Activated naive CD4-positive, alpha-beta T cell treated with anti-CD3 and anti-CD28 coated beads, Interleukin-2, amount 50 U/mL, for 72 hours (primary cell): ENCODE measurements around the gene JARID2. TPM values are rescaled to one million over a fixed set of nuclear protein-coding genes. Genes with fewer than 3 reads are reported as not detected.
A peak's percentile ranks its signal among the peaks of the same experiment; 100 is the strongest.
"Not testable (repeated sequence)": the region's sequence is repeated elsewhere in the genome, so short reads cannot be mapped to it uniquely, and the experiment has no call there.

Source experiments
- ATAC-seq, 2 donors: fragments of 150-1000 bp; cut with Tn5 transposase; 2 replicates each; pipeline ENCODE4 v1.10.0; 2021; ENCODE audit warnings: mild to moderate bottlenecking in 2 of 2, moderate library complexity in 2 of 2
- DNase-seq, 2 donors: peaks; one replicate each; pipeline ENCODE4 v3.0.0; 2021 to 2022; ENCODE audit warnings: low spot score in 2 of 2
- H3K27ac Mint-ChIP-seq, 2 donors: one replicate each; pipeline ENCODE4 v1.8.0; 2022; ENCODE audit warnings: mild to moderate bottlenecking in 2 of 2, mixed read lengths in 2 of 2
- H3K36me3 Mint-ChIP-seq, 2 donors: one replicate each; pipeline ENCODE4 v1.8.0; 2022; ENCODE audit warnings: mixed read lengths in 2 of 2
- H3K9me3 Mint-ChIP-seq, 2 donors: one replicate each; pipeline ENCODE4 v1.8.0; 2022; ENCODE audit warnings: mixed read lengths in 2 of 2
- total RNA-seq, 2 donors: library from RNA; stranded (reverse); gene quantifications; one replicate each; pipeline ENCODE4 v1.2.3, GENCODE V29; 2022

Gene JARID2
- total RNA-seq, 2 donors from 2014 or later = 35.3 to 36.3 TPM

DNA sequence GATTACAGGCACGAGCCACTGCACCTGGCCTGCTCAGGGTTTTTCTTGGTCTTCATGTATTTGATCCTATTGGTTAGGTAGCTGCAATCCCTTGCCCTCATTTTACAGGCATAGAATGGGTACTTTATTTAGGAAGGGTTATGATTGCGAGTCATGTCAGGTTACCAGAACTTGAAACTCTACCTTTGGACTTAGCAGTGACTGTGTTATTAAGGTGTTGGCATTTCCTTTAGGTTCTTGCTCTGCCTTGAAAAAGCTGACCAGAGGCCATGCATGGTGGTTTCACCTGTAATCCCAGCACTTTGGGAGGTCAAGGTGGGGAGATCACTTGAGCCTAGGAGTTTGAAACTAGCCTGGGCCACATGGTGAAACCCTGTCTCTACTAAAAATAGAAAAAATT lies 24.5 kb downstream of the JARID2 start:
- no peak for DNase-seq
- Mint-ChIP-seq H3K27ac (peak overlapping the region in 1 of 2 donors; percentile 76), H3K36me3 (peaks cover 0 to 39% of the 10 kb centered on the region in 2 donors)

DNA sequence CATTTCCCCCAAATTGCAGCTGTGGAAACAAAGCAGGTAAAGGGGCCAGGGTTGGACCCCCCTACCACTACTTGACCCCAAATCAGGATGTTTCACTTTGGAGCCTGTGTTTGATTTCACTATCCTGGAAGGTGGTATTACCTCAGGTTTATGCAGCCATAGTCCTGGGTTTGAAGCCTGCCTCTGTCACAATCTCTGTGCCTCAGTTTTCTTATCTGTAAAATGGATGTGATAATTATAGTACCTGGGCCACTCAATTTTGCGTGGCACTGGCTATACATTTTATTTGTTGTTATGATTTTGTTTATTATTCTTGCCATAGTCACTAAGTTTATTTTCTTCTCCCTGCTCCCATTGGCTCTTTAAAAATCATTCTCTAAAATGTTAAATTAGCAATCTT lies 26.7 kb downstream of the JARID2 start:
- Mint-ChIP-seq H3K27ac (no peak overlapping the region), H3K36me3 (peaks cover 0 to 37% of the 10 kb centered on the region in 2 donors), H3K9me3 (no peaks in the 10 kb centered on the region)
- no peak for ATAC-seq
- DNase-seq = no peak

More for the DNA sequence above, 24.5 kb downstream of the JARID2 start:
- no peaks in the 10 kb centered on the region for H3K9me3 Mint-ChIP-seq
- no peak for ATAC-seq

DNA sequence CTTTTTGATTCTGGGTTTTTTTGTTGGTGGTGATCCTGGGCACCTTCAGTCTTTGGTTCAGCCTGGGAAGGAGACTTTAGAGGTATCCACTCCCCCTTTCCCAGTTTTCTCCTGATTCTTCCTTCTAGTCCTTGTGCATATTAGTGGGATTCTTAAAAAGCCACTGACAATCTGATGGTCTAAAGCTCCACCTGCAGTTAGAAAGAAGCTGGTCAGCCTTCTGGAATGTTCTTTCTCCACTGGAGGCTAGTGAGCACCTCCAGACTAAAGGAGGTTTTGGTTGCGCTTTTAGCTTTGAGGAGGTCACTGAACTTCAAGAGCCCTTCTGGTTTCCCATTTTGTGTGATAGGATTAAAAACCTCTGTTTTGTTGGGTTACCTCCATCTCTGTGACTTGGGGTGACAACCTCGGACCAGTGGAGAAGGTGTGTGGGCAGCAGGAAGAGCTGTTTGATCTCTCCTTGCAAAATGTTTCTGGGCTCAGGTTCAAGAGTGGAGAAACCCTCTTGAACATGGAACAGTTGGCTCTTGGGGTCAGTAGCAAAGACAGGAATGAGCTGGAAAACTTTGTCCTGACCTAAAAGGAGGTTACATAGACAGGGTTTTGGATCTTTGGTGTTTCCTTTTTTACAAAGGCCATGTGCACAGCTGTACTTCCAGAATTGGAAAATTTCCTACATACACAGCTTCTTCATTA lies 29.0 kb downstream of the JARID2 start:
- peaks cover 0 to 33% of the 10 kb centered on the region in 2 donors for H3K36me3 Mint-ChIP-seq
- DNase-seq = no peak
- H3K27ac Mint-ChIP-seq = peak overlapping the region in 1 of 2 donors; percentile 39
- no peaks in the 10 kb centered on the region for H3K9me3 Mint-ChIP-seq
- no peak for ATAC-seq

DNA sequence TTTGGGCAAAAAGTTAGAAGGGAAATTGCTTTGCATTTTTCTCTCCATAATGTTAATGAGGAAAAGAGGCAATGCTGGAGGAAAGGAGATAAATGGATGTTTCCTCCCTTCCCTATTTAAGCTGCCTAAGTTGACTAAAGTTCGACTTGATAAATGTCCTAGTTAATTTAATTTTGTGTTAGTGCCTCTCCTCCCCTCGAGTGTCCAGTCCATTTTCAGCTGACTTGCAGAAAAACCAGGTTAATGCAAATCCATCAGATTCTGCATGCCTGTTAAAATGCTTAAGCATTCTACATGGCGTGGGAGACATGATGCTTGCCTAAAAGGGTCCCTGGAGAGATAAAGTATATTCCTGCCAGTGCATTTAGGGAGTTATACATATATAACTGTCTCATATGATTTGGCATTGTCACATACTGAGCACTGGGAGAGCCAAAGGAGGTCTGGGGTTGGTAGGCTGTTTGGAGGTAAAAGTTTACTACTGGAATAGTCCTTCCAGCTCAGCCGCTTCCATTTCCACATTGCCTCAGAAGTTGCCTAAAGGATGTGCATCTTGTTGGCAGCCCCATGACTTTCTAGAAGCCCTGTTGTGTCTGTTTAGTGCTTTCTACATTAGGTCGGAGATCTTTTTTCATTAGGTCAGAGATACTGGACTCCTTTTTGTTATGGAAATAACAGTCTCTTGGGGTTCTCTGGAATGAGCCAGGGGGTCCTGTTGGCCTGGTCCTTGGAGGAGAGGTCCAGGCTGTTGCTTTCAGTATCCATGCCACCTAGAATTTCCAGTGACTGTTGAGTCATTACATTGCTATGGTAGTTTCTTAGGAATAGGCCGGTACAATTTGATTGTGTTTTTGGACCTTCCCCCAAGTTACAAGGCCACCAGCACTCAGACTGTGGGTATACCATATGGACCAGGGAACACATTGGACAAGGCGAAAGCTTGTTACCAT lies 30.4 kb downstream of the JARID2 start:
- ATAC-seq (no peak), DNase-seq (no peak)
- no peak overlapping the region for H3K27ac Mint-ChIP-seq
- peaks cover 0 to 28% of the 10 kb centered on the region in 2 donors for H3K36me3 Mint-ChIP-seq
- H3K9me3 Mint-ChIP-seq = no peaks in the 10 kb centered on the region

DNA sequence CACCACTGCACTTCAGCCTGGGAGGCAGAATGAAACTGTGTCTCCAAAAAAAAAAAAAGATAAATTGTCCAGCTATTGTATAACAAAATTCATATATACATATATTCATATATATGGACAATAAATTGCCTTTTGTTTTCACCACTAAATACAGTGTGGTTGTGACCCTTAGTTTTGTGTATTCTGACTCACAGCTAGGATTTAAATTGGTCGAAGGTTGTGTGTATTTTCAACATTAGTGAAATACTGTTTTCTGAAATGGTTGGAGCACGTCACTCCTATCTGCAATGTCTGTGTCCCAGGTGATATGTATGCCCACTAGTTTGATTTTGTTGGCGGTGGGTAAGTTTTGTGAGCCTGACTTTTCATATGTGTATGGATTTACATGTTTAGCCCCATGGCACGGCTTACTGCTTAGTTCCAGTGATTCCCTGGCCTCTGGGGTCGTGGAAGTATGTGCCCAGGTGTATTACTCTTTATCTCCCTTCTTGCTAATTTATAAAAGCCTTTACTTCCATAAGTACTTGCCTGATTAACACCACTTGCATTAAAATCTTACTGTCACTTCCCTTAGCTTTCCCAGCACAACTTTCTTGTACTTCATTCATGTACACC lies 33.3 kb downstream of the JARID2 start:
- peak in 1 of 2 donors; percentile 33 for ATAC-seq
- H3K36me3 Mint-ChIP-seq = peaks cover 0 to 15% of the 10 kb centered on the region in 2 donors
- peak overlapping the region in 1 of 2 donors; percentile 53 for H3K27ac Mint-ChIP-seq
- DNase-seq = no peak
- no peaks in the 10 kb centered on the region for H3K9me3 Mint-ChIP-seq

DNA sequence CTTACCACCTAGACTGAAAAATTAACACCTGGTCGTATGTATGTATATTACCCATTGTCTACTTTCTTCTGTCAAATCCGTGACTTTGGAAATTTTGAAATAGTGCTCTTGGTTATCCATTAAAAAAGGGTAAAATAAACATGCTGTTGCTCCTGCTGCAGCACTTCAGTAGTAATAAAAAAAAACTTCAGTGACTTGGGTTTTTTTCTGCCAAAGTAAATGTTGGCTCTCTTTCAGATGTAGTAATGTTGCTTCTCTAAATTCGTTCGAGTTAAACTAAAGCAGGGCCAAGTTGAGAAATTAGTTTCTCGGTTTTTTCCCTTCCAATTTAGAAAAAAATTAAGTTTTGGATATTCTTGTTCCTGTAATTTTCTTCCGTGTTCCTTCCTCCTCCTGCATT lies 34.2 kb downstream of the JARID2 start:
- Mint-ChIP-seq H3K27ac (no peak overlapping the region), H3K9me3 (no peaks in the 10 kb centered on the region), H3K36me3 (peaks cover 0 to 10% of the 10 kb centered on the region in 2 donors)
- DNase-seq (no peak), ATAC-seq (no peak)

DNA sequence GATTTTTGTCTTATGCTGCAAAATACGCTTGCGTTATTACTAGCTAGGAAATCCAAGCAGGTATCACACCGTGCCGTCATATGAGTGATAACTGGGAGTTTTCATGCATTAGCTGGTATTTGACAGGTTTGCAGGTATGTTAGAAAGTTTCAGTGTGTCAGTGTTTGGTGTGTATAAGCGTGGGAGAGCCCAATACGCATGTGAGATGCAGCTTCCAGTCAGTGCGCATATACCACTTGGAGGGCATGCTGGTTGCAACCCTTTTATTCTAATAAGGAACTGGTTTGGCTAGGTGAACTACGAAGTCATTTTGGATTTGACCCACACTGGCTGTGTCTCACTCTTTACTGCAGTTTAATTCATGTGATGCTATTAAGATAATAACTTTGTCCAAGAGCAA lies 35.1 kb downstream of the JARID2 start:
- ATAC-seq (no peak), DNase-seq (no peak)
- Mint-ChIP-seq H3K27ac (peak overlapping the region in 1 of 2 donors; percentile 14), H3K36me3 (peaks cover 0 to 8% of the 10 kb centered on the region in 2 donors), H3K9me3 (no peaks in the 10 kb centered on the region)

DNA sequence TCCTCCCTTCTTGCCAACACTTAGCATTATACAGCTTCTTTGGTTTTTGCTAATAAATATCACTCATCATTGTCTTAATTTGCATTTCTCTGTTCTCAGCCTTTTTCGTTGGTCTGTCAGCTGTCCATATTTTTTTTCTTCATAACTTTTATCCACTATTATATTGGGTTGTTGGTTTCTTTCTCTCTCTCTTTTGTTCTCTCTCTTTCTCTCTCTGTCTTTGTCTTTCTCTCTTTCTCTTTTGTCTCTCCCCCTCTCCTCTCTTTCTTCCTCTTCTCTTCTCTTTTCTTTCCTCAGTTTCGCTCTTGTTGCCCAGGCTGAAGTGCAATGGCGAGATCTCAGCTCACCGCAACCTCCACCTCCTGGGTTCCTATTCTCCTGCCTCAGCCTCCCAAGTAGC lies 36.5 kb downstream of the JARID2 start:
- H3K27ac Mint-ChIP-seq = peak overlapping the region; percentile 13 to 63
- H3K9me3 Mint-ChIP-seq = no peaks in the 10 kb centered on the region
- no peak for DNase-seq
- no peak for ATAC-seq
- H3K36me3 Mint-ChIP-seq = peaks cover 0 to 8% of the 10 kb centered on the region in 2 donors

DNA sequence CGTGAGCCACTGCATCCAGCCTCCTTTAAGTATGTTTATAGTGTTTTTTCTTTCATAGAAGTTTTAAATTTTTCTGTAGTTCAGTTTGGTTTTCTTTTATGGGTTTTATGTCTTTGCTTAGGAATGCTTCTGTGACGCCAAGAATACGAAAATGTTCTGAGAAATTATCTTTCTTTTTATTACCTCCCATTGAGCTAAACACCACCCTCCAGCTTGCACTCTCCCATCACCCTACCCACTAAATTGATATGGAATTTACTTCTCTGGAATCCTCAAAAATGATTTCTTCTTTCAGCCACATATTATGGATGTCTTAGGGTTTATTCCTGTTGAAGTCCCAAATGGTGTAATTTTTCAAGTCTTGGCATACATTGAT lies 38.1 kb downstream of the JARID2 start:
- Mint-ChIP-seq H3K9me3 (no peaks in the 10 kb centered on the region), H3K27ac (no peak overlapping the region), H3K36me3 (peaks cover 0 to 12% of the 10 kb centered on the region in 2 donors)
- no peak for ATAC-seq
- no peak for DNase-seq

DNA sequence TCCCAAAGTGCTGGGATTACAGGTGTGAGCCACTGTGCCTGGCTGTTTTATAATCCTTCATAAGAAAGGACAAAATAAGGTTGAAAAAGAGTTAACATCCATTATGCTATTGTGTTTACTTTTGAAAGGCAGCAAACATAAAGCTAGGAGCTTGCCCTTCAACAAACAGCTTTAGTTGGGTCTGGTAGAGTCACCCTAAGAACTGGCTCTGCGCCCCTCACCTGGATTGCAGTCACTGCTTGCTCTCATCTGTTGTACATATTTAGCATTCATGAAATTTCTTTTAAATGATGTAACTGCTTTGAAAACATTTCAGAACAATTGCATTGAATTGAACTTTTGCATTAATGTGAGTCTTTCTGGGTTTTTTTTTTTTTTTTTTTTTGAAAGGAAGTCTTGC lies 38.9 kb downstream of the JARID2 start:
- no peak overlapping the region for H3K27ac Mint-ChIP-seq
- H3K36me3 Mint-ChIP-seq = peaks cover 0 to 12% of the 10 kb centered on the region in 2 donors
- ATAC-seq (no peak), DNase-seq (no peak)
- no peaks in the 10 kb centered on the region for H3K9me3 Mint-ChIP-seq

DNA sequence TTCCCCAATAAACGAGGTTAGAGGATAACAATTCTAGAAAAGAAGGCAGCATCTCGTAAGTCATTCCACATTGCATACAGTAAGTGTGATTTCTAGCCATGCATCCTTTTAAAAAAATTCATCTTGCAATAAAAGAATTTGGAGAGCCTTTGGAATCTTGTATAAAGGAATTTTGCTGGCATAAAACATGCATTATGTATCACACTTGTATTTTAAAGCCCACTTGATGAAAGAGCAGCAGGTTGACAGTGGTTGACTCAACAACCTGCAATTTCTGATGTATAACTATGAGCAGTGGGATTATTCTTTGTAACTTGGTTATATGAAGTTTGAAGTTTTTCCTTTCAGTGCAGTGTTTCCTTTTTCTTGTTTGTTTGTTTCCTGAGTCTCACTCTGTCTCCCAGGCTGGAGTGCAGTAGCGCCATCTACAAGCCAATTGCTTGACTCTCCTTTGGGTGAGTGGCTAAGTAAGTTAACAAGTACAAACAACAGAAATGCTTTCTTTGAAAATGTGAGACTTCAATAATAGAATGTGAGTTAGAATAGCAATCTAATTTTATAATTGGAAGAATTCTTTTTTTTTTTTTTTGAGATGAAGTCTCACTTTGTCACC lies 39.9 kb downstream of the JARID2 start:
- DNase-seq (no peak), ATAC-seq (no peak)
- Mint-ChIP-seq H3K36me3 (peaks cover 0 to 12% of the 10 kb centered on the region in 2 donors), H3K9me3 (no peaks in the 10 kb centered on the region), H3K27ac (peak overlapping the region in 1 of 2 donors; percentile 50)

DNA sequence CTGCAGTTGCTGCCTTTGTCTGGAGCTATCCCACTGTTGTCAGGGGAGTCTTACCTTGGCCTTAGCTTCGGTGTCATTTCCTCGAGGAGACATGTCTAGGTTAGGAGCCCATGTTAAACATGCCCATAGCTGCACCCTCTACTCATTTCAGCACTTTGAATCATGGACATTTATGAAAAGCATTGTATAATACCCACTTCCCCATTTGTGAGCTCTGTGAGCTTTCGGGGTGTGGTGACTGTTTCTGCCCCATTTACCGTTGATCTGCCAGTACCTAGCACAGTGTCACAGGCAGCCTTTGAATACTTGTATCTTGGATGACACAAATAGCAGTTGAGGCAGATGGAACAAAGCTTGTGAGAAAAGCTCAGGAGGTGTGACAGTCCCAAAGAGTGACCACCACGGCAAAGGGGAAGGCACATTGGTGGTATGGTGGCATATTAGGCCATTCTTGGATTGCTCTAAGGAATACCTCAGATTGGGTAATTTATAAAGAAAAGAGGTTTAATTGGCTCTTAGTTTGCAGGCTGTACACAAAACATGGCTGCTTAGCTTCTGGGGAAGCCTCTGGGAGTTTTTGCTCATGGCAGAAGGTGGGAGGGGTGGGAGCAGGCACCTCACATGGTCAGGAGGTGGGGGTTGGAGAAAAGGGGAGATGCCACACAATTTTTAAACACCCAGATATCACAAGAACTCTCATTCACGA lies 42.0 kb downstream of the JARID2 start:
- Mint-ChIP-seq H3K9me3 (no peaks in the 10 kb centered on the region), H3K36me3 (peaks cover 2 to 14% of the 10 kb centered on the region in 2 donors), H3K27ac (peak overlapping the region; percentile 10 to 68)
- peak; percentile 36 to 73 for ATAC-seq
- DNase-seq = no peak

DNA sequence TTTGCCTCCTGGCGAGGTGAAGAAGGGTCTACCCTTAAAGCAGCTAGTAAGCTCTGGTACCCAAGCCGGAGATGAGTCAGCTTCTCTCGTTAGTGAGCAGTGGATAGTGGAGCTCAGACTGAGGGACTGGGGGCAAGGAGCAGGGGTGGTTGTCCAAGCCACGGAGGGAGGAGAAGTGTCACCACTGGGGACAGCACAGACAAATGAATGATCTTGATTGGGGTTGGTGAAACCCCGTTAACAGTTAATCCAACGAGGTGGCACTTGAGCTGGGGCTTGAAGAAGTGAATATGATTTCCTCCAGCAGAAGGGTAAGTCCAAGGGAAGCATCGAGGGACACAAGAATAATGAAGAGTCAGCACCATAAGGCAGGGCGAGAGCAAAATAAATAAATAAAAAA lies 43.0 kb downstream of the JARID2 start:
- DNase-seq (no peak), ATAC-seq (peak in 1 of 2 donors; percentile 49)
- H3K27ac Mint-ChIP-seq = peak overlapping the region; percentile 68 to 72
- peaks cover 4 to 17% of the 10 kb centered on the region in 2 donors for H3K36me3 Mint-ChIP-seq
- H3K9me3 Mint-ChIP-seq = no peaks in the 10 kb centered on the region

DNA sequence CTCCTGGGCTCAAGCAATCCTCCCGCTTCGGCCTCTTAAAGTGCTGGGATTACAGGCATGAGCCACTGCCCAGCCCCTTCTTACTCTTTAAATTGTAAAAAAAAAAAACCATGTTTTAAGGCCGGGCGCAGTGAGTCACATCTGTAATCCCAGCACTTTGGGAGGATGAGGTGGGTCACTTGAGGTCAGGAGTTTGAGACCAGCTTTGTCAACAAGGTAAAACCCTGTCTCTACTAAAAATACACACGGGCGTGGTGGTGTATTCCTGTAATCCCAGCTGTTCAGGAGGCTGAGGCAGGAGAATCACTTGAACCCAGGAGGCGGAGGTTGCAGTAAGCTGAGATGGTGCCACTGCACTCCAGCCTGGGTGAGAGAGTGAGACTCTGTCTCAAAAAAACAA lies 43.6 kb downstream of the JARID2 start:
- H3K9me3 Mint-ChIP-seq, H3K27ac Mint-ChIP-seq, ATAC-seq, DNase-seq: not testable (repeated sequence)
- H3K36me3 Mint-ChIP-seq = peaks cover 4 to 18% of the 10 kb centered on the region in 2 donors

DNA sequence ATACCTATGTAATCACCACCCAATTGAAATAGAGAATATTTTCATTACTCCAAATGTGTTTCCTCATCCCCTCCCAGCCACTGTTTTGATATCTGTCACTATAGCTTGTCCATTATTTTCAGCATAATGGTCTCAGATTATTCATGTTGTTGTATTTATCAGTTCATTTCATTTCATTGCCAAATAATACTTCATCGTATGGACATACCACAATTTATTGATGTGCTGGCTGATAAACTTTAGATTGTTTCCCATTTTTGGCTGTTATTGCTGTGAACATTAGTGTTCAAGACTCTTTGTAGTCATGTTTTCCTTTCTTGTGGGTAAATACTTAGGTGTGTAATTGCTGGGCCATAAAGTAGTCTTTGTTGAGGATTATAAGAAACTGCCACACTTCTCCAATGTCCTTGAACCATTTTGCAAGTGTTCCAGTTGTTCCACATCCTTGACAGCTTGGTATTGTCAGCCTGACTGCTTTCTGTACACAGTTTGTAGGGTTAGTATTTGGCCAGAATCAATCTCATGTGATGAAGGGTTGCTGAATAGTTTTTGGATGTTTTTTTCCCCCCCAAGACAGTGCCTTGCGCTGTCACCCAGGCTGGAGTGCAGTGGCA lies 44.3 kb downstream of the JARID2 start:
- DNase-seq (no peak), ATAC-seq (peak in 1 of 2 donors; percentile 18)
- Mint-ChIP-seq H3K36me3 (peaks cover 4 to 18% of the 10 kb centered on the region in 2 donors), H3K27ac (no peak overlapping the region), H3K9me3 (no peaks in the 10 kb centered on the region)
